Neural cell (in vitro differentiated cells): Measurements from ENCODE around the gene ZNF682. TPM values are rescaled to one million over a fixed set of nuclear protein-coding genes. Genes with fewer than 3 reads are reported as not detected.
A peak's percentile ranks its signal among the peaks of the same experiment; 100 is the strongest.

ENCODE experiments used
- H2AFZ ChIP-seq: fragments of 200-600, 300-800 bp; sonication (generic), shearing (Covaris generic); 2 replicates; pipeline ENCODE4 v1.6.0; 2014; ENCODE audit warnings: low read depth, mild to moderate bottlenecking, antibody characterized with exemption, low read length, moderate library complexity
- H3F3A ChIP-seq: fragments of 200-600 bp; shearing (Covaris generic); 2 replicates; pipeline ENCODE4 v1.6.1; 2016; ENCODE audit warnings: mild to moderate bottlenecking, moderate library complexity, mixed read lengths, antibody characterized with exemption, low read length; ENCODE audit not compliant: insufficient read depth, poor library complexity, severe bottlenecking
- H3K27ac ChIP-seq: fragments of 200-600, 300-800 bp; sonication (generic), shearing (Covaris generic); 2 replicates; pipeline ENCODE4 v1.5.1; 2014; ENCODE audit warnings: mild to moderate bottlenecking, low read length, moderate library complexity
- H3K27me3 ChIP-seq: fragments of 300-800, 200-600 bp; sonication (generic), shearing (Covaris generic); 2 replicates; pipeline ENCODE4 v1.6.0; 2014; ENCODE audit warnings: mild to moderate bottlenecking, low read depth, low read length, moderate library complexity; ENCODE audit not compliant: insufficient read depth
- H3K36me3 ChIP-seq: fragments of 300-800, 200-600 bp; sonication (generic), shearing (Covaris generic); 2 replicates; pipeline ENCODE4 v1.5.1; 2014; ENCODE audit warnings: mild to moderate bottlenecking, antibody characterized with exemption, low read length, moderate library complexity; ENCODE audit not compliant: insufficient read depth
- H3K4me2 ChIP-seq: fragments of 300-800, 200-600 bp; sonication (generic), shearing (Covaris generic); 2 replicates; pipeline ENCODE4 v1.6.0; 2014; ENCODE audit warnings: mild to moderate bottlenecking, low read length
- H3K4me3 ChIP-seq: fragments of 300-800, 200-600 bp; sonication (generic), shearing (Covaris generic); 2 replicates; pipeline ENCODE4 v1.5.1; 2014; ENCODE audit warnings: mild to moderate bottlenecking, low read length, moderate library complexity
- H3K79me2 ChIP-seq: fragments of 200-600 bp; shearing (Covaris generic); replicated peaks from 2 replicates; pipeline ENCODE4 v1.6.0; 2014; ENCODE audit warnings: mild to moderate bottlenecking, low read length, moderate library complexity; ENCODE audit not compliant: insufficient read depth
- H3K9ac ChIP-seq: fragments of 300-800, 200-600 bp; sonication (generic), shearing (Covaris generic); 2 replicates; pipeline ENCODE4 v1.6.1; 2016; ENCODE audit warnings: mild to moderate bottlenecking, low read length, mixed read lengths
- H3K9me2 ChIP-seq: fragments of 200-600 bp; shearing (Covaris generic); 2 replicates; pipeline ENCODE4 v1.6.1; 2016; ENCODE audit warnings: mild to moderate bottlenecking, low read length, mixed read lengths; ENCODE audit not compliant: insufficient read depth
- H3K9me3 ChIP-seq: fragments of 200-600, 300-800 bp; sonication (generic), shearing (Covaris generic); 2 replicates; pipeline ENCODE4 v1.6.1; 2016; ENCODE audit warnings: mild to moderate bottlenecking, mixed run types, low read length, moderate library complexity, mixed read lengths
- H4K20me1 ChIP-seq: fragments of 200-600 bp; shearing (Covaris generic); 2 replicates; pipeline ENCODE4 v1.6.1; 2016; ENCODE audit warnings: mild to moderate bottlenecking, mixed run types; ENCODE audit not compliant: insufficient read depth
- EP300 ChIP-seq: fragments of 450-650 bp; conservative IDR thresholded peaks from 2 replicates; pipeline ENCODE4 v1.6.1; 2014; ENCODE audit warnings: antibody characterized with exemption, mild to moderate bottlenecking, moderate library complexity; ENCODE audit not compliant: poor library complexity, severe bottlenecking
- EZH2 ChIP-seq: fragments of 200-600, 300-800 bp; shearing (Covaris generic), sonication (generic); IDR thresholded peaks from 2 replicates; pipeline ENCODE4 v1.6.1; 2014; ENCODE audit warnings: antibody characterized with exemption, low read length, borderline replicate concordance, mild to moderate bottlenecking; ENCODE audit not compliant: insufficient read depth, poor library complexity, severe bottlenecking
- MXI1 ChIP-seq: fragments of 450-650 bp; conservative IDR thresholded peaks from 2 replicates; pipeline ENCODE4 v1.6.1; 2014; ENCODE audit warnings: antibody characterized with exemption, mild to moderate bottlenecking; ENCODE audit not compliant: poor library complexity, severe bottlenecking
- POLR2AphosphoS5 ChIP-seq: IDR thresholded peaks from 2 replicates; pipeline ENCODE4 v1.6.1; 2012
- RAD21 ChIP-seq: fragments of 450-650 bp; conservative IDR thresholded peaks from 2 replicates; pipeline ENCODE4 v1.6.1; 2014; ENCODE audit warnings: antibody characterized with exemption, mild to moderate bottlenecking, moderate library complexity
- REST ChIP-seq: IDR thresholded peaks from 2 replicates; pipeline ENCODE4 v1.6.1; 2012; ENCODE audit warnings: borderline replicate concordance
- SMC3 ChIP-seq: fragments of 450-650 bp; conservative IDR thresholded peaks from 2 replicates; pipeline ENCODE4 v1.6.1; 2014; ENCODE audit warnings: antibody characterized with exemption, mild to moderate bottlenecking, moderate library complexity; ENCODE audit not compliant: poor library complexity
- TAF1 ChIP-seq: IDR thresholded peaks from 2 replicates; pipeline ENCODE4 v1.6.1; 2012; ENCODE audit warnings: low read depth
- polyA plus RNA-seq: library from polyadenylated mRNA; depleted of rRNA; stranded (reverse); fragments of >200 nt; gene quantifications from 2 replicates; pipeline ENCODE4 v1.2.3, GENCODE V29; 2014
- TF ChIP-seq, protein P1 (sequence below): fragments of 450-650 bp; IDR thresholded peaks from 2 replicates; pipeline ENCODE4 v1.5.1; 2014; ENCODE audit warnings: antibody characterized with exemption, mild to moderate bottlenecking, moderate library complexity; ENCODE audit not compliant: poor library complexity, severe bottlenecking

ZNF682 gene
- polyA plus RNA-seq, 1 donor from 2014 or later = 57.1 TPM

DNA sequence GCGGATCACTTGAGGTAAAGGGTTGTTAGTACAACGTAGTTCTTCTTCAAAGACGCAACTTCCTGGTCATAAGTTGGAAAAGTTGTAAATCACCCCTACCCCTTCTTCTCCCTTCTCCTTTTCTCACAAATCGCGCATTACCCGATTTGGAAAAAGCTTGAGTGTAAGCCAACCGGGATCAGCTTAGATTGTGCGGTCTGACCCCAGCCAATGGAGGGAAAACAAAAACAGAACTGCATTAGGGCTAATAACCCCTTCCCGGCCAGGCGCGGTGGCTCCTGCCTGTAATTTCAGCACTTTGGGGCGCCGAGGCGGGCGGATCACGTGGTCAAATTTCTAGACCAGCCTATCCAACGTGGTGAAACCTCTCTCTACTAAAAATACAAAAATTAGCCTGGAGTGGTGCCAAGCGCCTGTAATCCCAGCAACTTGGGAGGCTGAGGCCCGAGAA is 39.3 kb upstream of the ZNF682 start:
- Histone ChIP-seq H3K9ac (peak overlapping the region; percentile 25), H3K27ac (no peak overlapping the region)
- no peak for TF ChIP-seq POLR2AphosphoS5
- no peak for TF ChIP-seq TAF1
- TF ChIP-seq, protein P1, sequence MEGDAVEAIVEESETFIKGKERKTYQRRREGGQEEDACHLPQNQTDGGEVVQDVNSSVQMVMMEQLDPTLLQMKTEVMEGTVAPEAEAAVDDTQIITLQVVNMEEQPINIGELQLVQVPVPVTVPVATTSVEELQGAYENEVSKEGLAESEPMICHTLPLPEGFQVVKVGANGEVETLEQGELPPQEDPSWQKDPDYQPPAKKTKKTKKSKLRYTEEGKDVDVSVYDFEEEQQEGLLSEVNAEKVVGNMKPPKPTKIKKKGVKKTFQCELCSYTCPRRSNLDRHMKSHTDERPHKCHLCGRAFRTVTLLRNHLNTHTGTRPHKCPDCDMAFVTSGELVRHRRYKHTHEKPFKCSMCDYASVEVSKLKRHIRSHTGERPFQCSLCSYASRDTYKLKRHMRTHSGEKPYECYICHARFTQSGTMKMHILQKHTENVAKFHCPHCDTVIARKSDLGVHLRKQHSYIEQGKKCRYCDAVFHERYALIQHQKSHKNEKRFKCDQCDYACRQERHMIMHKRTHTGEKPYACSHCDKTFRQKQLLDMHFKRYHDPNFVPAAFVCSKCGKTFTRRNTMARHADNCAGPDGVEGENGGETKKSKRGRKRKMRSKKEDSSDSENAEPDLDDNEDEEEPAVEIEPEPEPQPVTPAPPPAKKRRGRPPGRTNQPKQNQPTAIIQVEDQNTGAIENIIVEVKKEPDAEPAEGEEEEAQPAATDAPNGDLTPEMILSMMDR = no peak
- TF ChIP-seq EZH2 = no peak
- no peak for TF ChIP-seq SMC3
- no peak for TF ChIP-seq RAD21
- no peak for TF ChIP-seq REST
- no peak for TF ChIP-seq MXI1
- no peak for TF ChIP-seq EP300

DNA sequence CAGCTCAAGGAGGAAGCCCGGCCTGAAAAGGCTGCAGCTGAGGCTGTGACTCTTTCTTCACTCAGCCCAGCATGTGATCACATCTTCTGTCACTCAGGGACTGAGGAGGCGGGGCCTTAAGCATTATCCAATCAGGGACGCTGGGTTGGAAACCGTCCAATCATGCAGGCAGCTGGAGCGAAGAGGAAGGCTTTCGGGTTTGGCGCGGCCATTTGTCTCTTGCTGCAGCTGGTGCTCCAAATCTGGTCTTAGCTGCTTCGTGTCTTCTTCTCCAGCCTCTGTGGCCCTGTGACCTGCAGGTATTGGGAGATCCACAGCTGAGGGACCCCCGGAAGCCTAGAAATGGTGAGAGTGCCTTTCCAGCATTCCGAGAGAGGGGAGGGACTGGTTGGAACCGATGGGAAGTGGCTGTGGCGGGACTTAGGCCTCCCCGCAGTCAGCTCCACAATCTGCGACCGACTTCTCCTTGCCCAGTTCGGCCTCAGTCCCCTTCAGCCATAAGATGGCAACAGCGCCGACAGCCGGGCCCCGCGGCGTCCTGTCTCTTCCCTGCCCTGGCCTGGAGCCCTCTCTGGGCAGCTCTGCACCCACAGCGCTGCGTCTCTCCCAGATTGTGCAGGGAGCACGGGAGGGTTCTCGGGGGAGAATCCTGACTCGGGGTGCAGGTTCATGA is 38.6 kb upstream of the ZNF682 start, which contains the start of gene ZNF90:
TSS of gene ZNF90 (plus strand) at position 210 of the 673 bp plus-strand sequence. CDS start at position 343, 133 bp downstream.
- peak within 1 kb of the TSS; percentile 88 for H2AFZ ChIP-seq
- no peak within 1 kb of the TSS for H3K27ac ChIP-seq
- TF ChIP-seq REST (peak; percentile 38), SMC3 (peak; percentile 30), RAD21 (peak; percentile 21), EZH2 (no peak), POLR2AphosphoS5 (peak; percentile 65), TAF1 (peak; percentile 43), EP300 (no peak), MXI1 (peak; percentile 91)
- TF ChIP-seq, protein P1 = peak; percentile 17
- H4K20me1 ChIP-seq = no peaks in the 10 kb centered on the region
- no peaks in the 10 kb centered on the region for H3K36me3 ChIP-seq
- peaks cover 2% of the 10 kb centered on the region for H3K79me2 ChIP-seq
- no peaks in the 10 kb centered on the region for H3K27me3 ChIP-seq
- no peaks in the 10 kb centered on the region for H3F3A ChIP-seq
- no peaks in the 10 kb centered on the region for H3K9me3 ChIP-seq
- no peaks in the 10 kb centered on the region for H3K9me2 ChIP-seq
- peak within 1 kb of the TSS; percentile 87 for H3K4me2 ChIP-seq
- peak within 1 kb of the TSS; percentile 71 for H3K4me3 ChIP-seq
- H3K9ac ChIP-seq = peak within 1 kb of the TSS; percentile 25

More for the DNA sequence above, 39.3 kb upstream of the ZNF682 start:
- H3F3A ChIP-seq = no peaks in the 10 kb centered on the region
- H3K4me2 ChIP-seq = peak overlapping the region; percentile 87
- no peaks in the 10 kb centered on the region for H3K9me3 ChIP-seq
- H3K36me3 ChIP-seq = no peaks in the 10 kb centered on the region
- H3K79me2 ChIP-seq = peaks cover 2% of the 10 kb centered on the region
- no peaks in the 10 kb centered on the region for H3K27me3 ChIP-seq
- no peaks in the 10 kb centered on the region for H3K9me2 ChIP-seq
- peak overlapping the region; percentile 71 for H3K4me3 ChIP-seq
- H4K20me1 ChIP-seq = no peaks in the 10 kb centered on the region
- peak overlapping the region; percentile 88 for H2AFZ ChIP-seq
